ENCODE measurements around the gene IL27RA. TPM values are rescaled to one million over a fixed set of nuclear protein-coding genes. Genes with fewer than 3 reads are reported as not detected.

Gene IL27RA
- total RNA-seq, 2 donors from 2014 or later, result 1.3 to 3.6 TPM

DNA sequence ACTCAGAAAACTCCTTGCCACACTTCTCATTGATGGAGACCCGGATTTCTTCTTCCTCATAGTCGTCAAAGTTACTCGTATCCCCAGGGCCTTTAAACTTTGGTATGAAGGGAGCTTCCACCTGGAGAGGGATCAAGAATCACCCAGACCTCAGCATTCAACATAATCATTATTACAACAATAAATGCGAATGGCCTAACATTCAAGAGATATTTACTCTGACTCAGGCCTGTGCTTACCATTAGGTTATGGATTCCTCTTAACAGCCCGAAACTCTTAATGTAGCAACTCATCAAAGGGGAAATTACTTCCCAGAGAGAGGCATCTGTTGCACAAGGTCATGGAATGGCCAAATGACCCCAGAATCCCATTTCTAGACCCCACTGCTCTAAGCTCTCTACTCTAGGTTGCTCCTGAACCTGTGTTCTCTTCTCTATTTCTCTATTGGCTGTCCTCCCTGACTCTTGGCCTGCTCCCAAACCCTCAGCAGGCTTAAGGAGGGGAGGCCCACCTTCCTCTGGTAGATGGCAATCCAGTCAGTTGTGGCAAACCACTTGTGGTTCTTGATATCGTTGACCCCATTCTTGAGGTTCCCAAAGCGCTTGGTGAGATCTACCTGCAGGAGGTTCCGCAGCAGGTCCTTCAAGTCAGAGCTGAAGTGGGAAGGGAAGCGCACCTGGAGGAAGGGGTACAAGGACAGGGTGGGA lies 61.7 kb downstream of the IL27RA start:
- H3K4me1 ChIP-seq, result peaks cover 21% of the 10 kb centered on the region
- H3K27me3 ChIP-seq, result no peaks in the 10 kb centered on the region
- no peak overlapping the region for H3K27ac ChIP-seq
- ATAC-seq (no peak), DNase-seq (no peak)
- H3K4me3 ChIP-seq, result no peak overlapping the region
- H3K9me3 ChIP-seq, result no peaks in the 10 kb centered on the region
- TF ChIP-seq, protein P1, sequence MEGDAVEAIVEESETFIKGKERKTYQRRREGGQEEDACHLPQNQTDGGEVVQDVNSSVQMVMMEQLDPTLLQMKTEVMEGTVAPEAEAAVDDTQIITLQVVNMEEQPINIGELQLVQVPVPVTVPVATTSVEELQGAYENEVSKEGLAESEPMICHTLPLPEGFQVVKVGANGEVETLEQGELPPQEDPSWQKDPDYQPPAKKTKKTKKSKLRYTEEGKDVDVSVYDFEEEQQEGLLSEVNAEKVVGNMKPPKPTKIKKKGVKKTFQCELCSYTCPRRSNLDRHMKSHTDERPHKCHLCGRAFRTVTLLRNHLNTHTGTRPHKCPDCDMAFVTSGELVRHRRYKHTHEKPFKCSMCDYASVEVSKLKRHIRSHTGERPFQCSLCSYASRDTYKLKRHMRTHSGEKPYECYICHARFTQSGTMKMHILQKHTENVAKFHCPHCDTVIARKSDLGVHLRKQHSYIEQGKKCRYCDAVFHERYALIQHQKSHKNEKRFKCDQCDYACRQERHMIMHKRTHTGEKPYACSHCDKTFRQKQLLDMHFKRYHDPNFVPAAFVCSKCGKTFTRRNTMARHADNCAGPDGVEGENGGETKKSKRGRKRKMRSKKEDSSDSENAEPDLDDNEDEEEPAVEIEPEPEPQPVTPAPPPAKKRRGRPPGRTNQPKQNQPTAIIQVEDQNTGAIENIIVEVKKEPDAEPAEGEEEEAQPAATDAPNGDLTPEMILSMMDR (IDR thresholded peaks at IDR 0.05), result no peak
- TF ChIP-seq POLR2A (IDR thresholded peaks at IDR 0.05), result no peak
- H3K36me3 ChIP-seq (replicated peaks in 1 of 2; ENCODE audit: insufficient read depth in 1 of 2, low read depth in 2 of 2), result peaks cover 0 to 6% of the 10 kb centered on the region in 2 donors
- intact Hi-C loops (cut with DNase I), result no loop called here
- 93 to 96% methylated on average over 8 to 9 of the region's 9 CpGs for WGBS, 2 donors

DNA sequence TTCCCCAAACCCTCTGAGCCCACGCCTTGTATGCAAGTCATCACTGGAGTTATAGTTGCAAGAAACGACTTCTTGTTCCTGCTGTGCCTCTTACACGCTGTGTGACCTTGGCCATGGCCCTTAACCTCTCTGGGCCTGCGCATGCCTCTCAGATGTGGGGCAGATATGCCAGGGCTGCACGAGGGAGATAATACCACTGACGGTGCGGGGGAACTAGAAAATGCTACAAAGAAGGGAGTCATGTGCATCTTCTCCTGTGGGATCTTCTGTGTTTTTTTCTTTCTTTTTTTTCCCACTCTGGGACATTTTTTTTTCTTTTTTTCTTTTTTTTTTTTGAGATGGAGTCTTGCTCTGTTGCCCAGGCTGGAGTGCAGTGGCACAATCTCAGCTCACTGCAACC lies 63.3 kb downstream of the IL27RA start:
- WGBS, 2 donors, result 40 to 45% methylated on average over 7 of the region's 7 CpGs
- peaks cover 11% of the 10 kb centered on the region for H3K4me1 ChIP-seq
- no peak overlapping the region for H3K27ac ChIP-seq
- no peak for ATAC-seq
- no peaks in the 10 kb centered on the region for H3K9me3 ChIP-seq
- intact Hi-C loops (cut with DNase I), result no loop called here
- no peak for TF ChIP-seq POLR2A (IDR thresholded peaks at IDR 0.05)
- TF ChIP-seq, protein P1 (IDR thresholded peaks at IDR 0.05), result no peak
- no peaks in the 10 kb centered on the region for H3K27me3 ChIP-seq
- DNase-seq, result no peak
- H3K36me3 ChIP-seq (replicated peaks in 1 of 2; ENCODE audit: insufficient read depth in 1 of 2, low read depth in 2 of 2), result peaks cover 0 to 6% of the 10 kb centered on the region in 2 donors
- no peak overlapping the region for H3K4me3 ChIP-seq

DNA sequence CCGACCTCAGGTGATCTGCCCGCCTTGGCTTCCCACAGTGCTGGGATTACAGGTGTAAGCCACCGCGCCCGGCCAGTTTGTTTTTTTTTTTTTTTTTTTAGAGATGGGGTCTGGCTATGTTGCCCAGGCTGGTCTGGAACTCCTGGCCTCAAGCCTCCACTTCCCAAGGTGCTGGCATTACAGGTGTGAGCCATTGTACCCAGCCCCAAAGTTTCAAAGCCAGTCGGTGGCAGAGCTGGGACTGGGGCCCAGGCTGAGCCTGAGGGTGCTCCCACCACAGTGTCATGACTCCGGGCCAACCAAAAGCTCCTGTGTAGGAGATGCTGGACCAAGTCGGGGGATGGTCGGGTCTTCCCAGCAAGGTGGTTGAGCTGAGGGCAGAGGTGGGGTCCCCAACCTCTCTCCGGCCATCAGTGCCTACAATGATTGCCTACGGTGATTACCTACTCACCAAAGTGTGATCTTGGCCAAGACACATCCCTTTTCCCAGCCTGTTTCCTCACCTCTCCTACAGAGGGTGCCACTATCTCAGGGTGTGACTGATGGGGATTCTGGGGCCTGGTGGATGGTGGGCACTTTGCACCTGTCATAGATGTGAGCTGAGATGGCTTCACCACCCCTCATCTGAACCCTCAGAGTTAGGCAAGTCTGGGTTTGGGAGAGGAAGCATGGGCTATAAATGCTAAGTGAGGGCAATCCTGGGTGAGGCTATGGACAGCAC lies 64.9 kb downstream of the IL27RA start:
- Histone ChIP-seq H3K4me1 (peaks cover 8% of the 10 kb centered on the region), H3K4me3 (no peak overlapping the region), H3K9me3 (no peaks in the 10 kb centered on the region), H3K36me3 (replicated peaks in 1 of 2; ENCODE audit: insufficient read depth in 1 of 2, low read depth in 2 of 2) (peaks cover 0 to 6% of the 10 kb centered on the region in 2 donors), H3K27me3 (no peaks in the 10 kb centered on the region), H3K27ac (no peak overlapping the region)
- WGBS, 2 donors, result 93 to 94% methylated on average over 8 to 11 of the region's 11 CpGs
- DNase-seq (no peak), ATAC-seq (no peak)
- TF ChIP-seq, protein P1 (IDR thresholded peaks at IDR 0.05), result peak in 2 of 7 experiments; percentile 3 to 6
- TF ChIP-seq POLR2A (IDR thresholded peaks at IDR 0.05), result no peak
- intact Hi-C loops (cut with DNase I), result no loop called here

DNA sequence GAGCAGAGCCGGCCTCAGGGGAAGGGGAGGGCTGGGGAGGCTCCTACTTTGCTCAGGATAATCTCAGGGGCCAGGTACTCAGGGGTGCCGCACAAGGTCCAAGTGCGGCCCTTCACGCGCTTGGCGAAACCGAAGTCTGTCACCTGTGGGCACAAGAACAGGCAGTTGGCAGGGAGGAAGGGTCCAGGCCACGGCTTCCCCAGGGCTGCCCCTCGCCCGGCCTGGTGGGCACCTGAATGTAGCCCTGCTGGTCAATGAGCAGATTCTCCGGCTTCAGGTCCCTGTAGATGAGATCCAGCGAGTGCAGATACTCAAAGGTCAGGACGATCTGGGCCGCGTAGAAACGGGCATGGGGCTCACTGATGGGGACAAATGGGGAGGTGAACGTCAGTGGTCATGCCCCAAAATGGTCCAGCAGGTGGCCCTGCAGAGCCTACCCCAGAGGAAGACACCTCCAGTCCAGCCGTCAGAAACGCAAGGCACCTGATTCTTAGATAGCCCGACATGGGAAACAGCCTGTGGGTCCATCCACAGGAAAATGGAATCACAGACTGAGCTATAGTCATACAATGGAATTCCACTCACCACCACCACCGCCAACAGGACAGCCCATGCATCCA lies 66.1 kb downstream of the IL27RA start:
- intact Hi-C loops (cut with DNase I), result no loop called here
- 79 to 88% methylated on average over 14 to 21 of the region's 21 CpGs for WGBS, 2 donors
- H3K27me3 ChIP-seq, result no peaks in the 10 kb centered on the region
- TF ChIP-seq, protein P1 (IDR thresholded peaks at IDR 0.05), result no peak
- TF ChIP-seq POLR2A (IDR thresholded peaks at IDR 0.05), result no peak
- ATAC-seq, result no peak
- H3K27ac ChIP-seq, result no peak overlapping the region
- no peaks in the 10 kb centered on the region for H3K4me1 ChIP-seq
- H3K4me3 ChIP-seq, result no peak overlapping the region
- no peaks in the 10 kb centered on the region for H3K9me3 ChIP-seq
- H3K36me3 ChIP-seq (replicated peaks in 1 of 2; ENCODE audit: insufficient read depth in 1 of 2, low read depth in 2 of 2), result peaks cover 0 to 6% of the 10 kb centered on the region in 2 donors
- no peak for DNase-seq
